Type B pancreatic cell (in vitro differentiated cells): ENCODE results near the gene RITA1. TPM values are rescaled to one million over a fixed set of nuclear protein-coding genes. Genes with fewer than 3 reads are reported as not detected.

ENCODE experiments used
- DNase-seq: peaks from one replicate; pipeline ENCODE4 v3.0.0; 2021; ENCODE audit warnings: mixed read lengths; ENCODE audit not compliant: unreplicated experiment; ENCODE audit errors: extremely low spot score
- H3K27ac Mint-ChIP-seq: 2 replicates; pipeline ENCODE4 v1.8.0; 2021; ENCODE audit warnings: mild to moderate bottlenecking, mixed read lengths
- H3K27me3 Mint-ChIP-seq: 2 replicates; pipeline ENCODE4 v1.8.0; 2021; ENCODE audit warnings: mixed read lengths
- H3K36me3 Mint-ChIP-seq: 2 replicates; pipeline ENCODE4 v1.8.0; 2021; ENCODE audit warnings: mixed read lengths
- H3K4me1 Mint-ChIP-seq: one replicate; pipeline ENCODE4 v1.8.0; 2021; ENCODE audit warnings: mixed read lengths; ENCODE audit not compliant: unreplicated experiment
- H3K4me3 Mint-ChIP-seq: 2 replicates; pipeline ENCODE4 v1.8.0; 2021; ENCODE audit warnings: mild to moderate bottlenecking, mixed read lengths
- H3K9me3 Mint-ChIP-seq: 2 replicates; pipeline ENCODE4 v1.8.0; 2021; ENCODE audit warnings: mixed read lengths
- total RNA-seq: library from RNA; stranded (reverse); gene quantifications from 2 replicates; pipeline ENCODE4 v1.2.1, GENCODE V29; 2021; ENCODE audit warnings: low replicate concordance
- TF ChIP-seq, protein P1 (sequence below): fragments of 200-600 bp; sonication (generic); conservative IDR thresholded peaks from 2 replicates; pipeline ENCODE4 v1.5.0; 2021; ENCODE audit warnings: antibody characterized with exemption, mild to moderate bottlenecking

RITA1 gene
- total RNA-seq, 1 donor from 2014 or later = 19.0 TPM

GRCh38 chr12:113184098-113184899 is 1.2 kb upstream of the RITA1 start:
- Mint-ChIP-seq H3K9me3 (no peaks in the 10 kb centered on the region), H3K4me1 (peaks cover 13% of the 10 kb centered on the region), H3K27me3 (no peaks in the 10 kb centered on the region), H3K4me3 (peak overlapping the region; percentile 94), H3K36me3 (peaks cover 15% of the 10 kb centered on the region), H3K27ac (peak overlapping the region; percentile 92)
- DNase-seq = no peak
- TF ChIP-seq, protein P1, sequence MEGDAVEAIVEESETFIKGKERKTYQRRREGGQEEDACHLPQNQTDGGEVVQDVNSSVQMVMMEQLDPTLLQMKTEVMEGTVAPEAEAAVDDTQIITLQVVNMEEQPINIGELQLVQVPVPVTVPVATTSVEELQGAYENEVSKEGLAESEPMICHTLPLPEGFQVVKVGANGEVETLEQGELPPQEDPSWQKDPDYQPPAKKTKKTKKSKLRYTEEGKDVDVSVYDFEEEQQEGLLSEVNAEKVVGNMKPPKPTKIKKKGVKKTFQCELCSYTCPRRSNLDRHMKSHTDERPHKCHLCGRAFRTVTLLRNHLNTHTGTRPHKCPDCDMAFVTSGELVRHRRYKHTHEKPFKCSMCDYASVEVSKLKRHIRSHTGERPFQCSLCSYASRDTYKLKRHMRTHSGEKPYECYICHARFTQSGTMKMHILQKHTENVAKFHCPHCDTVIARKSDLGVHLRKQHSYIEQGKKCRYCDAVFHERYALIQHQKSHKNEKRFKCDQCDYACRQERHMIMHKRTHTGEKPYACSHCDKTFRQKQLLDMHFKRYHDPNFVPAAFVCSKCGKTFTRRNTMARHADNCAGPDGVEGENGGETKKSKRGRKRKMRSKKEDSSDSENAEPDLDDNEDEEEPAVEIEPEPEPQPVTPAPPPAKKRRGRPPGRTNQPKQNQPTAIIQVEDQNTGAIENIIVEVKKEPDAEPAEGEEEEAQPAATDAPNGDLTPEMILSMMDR = no peak

DNA sequence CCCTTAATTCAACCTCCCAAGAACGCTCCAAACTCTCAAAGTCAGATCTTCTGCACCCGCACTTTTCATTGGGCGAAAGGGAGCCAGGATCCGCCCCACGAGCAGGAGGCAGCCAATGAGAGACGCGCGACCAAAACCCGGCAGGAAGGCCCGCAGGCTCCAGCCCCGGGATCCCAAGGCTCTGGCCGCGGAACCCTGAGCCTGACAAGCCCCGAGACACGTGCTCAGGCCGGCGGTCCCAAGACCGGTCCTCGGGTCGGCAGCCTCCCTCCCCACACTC is 681 bp upstream of the RITA1 start:
- H3K27ac Mint-ChIP-seq = peak overlapping the region; percentile 92
- peak; percentile 89 for DNase-seq

DNA sequence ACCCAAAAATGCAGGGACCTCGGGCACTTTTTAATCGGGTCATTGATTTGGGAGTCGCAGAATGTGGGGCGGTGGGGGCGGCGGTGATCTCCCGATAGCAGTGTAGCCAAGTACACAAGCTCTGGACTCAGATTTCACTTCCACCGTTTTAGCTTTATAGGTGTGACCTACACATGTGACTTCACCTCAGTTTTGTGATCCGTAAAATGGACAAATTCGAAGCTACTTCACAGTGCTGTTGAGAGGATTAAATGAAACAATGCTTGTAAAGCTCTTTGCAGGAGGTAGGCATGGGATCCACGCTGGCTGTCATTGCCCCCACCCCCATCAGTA is 478 bp downstream of the RITA1 start:
- Mint-ChIP-seq H3K36me3 (peaks cover 15% of the 10 kb centered on the region), H3K27me3 (no peaks in the 10 kb centered on the region), H3K4me3 (peak overlapping the region; percentile 94), H3K9me3 (no peaks in the 10 kb centered on the region), H3K4me1 (peaks cover 20% of the 10 kb centered on the region), H3K27ac (peak overlapping the region; percentile 92)
- no peak for DNase-seq
- TF ChIP-seq, protein P1 = no peak

More for the DNA sequence above, 681 bp upstream of the RITA1 start:
- TF ChIP-seq, protein P1 = no peak
- Mint-ChIP-seq H3K4me1 (peaks cover 13% of the 10 kb centered on the region), H3K4me3 (peak overlapping the region; percentile 94), H3K36me3 (peaks cover 15% of the 10 kb centered on the region), H3K9me3 (no peaks in the 10 kb centered on the region), H3K27me3 (no peaks in the 10 kb centered on the region)

DNA sequence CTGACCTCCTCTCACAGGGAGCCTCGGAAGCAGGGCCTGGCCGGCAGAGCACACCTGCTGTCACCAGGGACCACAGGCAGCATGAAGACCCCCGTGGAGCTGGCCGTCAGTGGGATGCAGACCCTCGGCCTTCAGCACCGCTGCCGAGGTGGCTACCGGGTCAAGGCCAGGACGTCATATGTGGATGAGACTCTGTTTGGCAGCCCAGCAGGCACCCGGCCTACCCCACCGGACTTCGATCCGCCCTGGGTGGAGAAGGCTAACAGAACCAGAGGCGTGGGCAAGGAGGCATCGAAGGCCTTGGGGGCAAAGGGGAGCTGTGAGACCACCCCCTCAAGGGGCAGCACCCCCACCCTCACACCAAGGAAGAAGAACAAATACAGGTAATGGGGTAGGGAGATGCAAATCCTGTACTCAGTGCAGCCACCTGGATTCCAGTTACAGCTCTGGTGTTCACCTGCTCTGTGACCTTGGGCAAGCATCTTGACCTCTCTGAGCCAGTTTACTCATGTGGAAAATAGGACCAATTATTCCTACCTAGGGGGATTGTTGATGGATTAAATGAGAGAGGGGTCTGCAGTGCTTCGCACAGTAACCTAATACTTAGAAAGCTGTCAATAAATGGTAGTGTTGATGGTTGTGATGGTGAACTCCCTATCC is 1.3 kb downstream of the RITA1 start:
- H3K36me3 Mint-ChIP-seq = peaks cover 15% of the 10 kb centered on the region
- peak overlapping the region; percentile 94 for H3K4me3 Mint-ChIP-seq
- TF ChIP-seq, protein P1 = no peak
- peak overlapping the region; percentile 92 for H3K27ac Mint-ChIP-seq
- no peaks in the 10 kb centered on the region for H3K9me3 Mint-ChIP-seq
- no peaks in the 10 kb centered on the region for H3K27me3 Mint-ChIP-seq
- no peak for DNase-seq
- H3K4me1 Mint-ChIP-seq = peaks cover 20% of the 10 kb centered on the region

DNA sequence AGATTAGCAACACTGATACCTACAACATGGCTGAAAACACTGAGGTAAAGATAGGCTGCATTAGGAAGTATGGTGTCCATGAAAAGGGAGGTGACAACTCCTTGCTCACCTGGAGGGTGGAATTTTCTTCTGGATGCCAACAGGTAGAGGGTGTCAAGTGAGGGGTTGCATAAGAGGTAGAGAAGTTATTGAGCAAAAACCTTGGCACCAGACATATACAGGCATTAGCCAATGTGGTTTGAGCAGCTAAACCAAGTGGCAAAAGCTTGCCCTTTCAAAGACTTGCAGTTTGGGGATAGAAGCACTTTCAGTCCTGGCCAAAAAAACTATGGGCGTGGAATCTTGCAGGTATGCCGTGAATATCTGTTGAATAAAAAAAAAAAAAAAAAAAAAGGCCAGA is 3.8 kb downstream of the RITA1 start:
- H3K9me3 Mint-ChIP-seq = no peaks in the 10 kb centered on the region
- H3K4me1 Mint-ChIP-seq = peaks cover 29% of the 10 kb centered on the region
- TF ChIP-seq, protein P1 = no peak
- H3K27me3 Mint-ChIP-seq = no peaks in the 10 kb centered on the region
- H3K27ac Mint-ChIP-seq = no peak overlapping the region
- no peak overlapping the region for H3K4me3 Mint-ChIP-seq
- DNase-seq = no peak
- H3K36me3 Mint-ChIP-seq = peaks cover 20% of the 10 kb centered on the region
